KMS-11 (cell line): ENCODE measurements around the gene FAM227A.
"Not testable (repeated sequence)": the region's sequence is repeated elsewhere in the genome, so short reads cannot be mapped to it uniquely, and the experiment has no call there.

Experiments
- H2AFZ ChIP-seq: fragments of 200-600 bp; sonication (generic); 2 replicates; pipeline ENCODE4 v1.6.1; 2016; ENCODE audit warnings: antibody characterized with exemption, mixed run types, low read depth
- H3K27ac ChIP-seq: fragments of 200-600 bp; sonication (generic); 2 replicates; pipeline ENCODE4 v1.6.1; 2016; ENCODE audit warnings: mild to moderate bottlenecking, mixed run types
- H3K27me3 ChIP-seq: fragments of 200-600 bp; sonication (generic); 2 replicates; pipeline ENCODE4 v1.6.1; 2017; ENCODE audit warnings: mild to moderate bottlenecking, low read depth, mixed run types, moderate library complexity; ENCODE audit not compliant: insufficient read depth
- H3K36me3 ChIP-seq: fragments of 200-600 bp; sonication (generic); 2 replicates; pipeline ENCODE4 v1.6.1; 2017; ENCODE audit warnings: mild to moderate bottlenecking, mixed run types; ENCODE audit not compliant: insufficient read depth
- H3K4me1 ChIP-seq: fragments of 200-600 bp; sonication (generic); 2 replicates; pipeline ENCODE4 v1.6.1; 2016; ENCODE audit warnings: mild to moderate bottlenecking, low read depth, mixed run types; ENCODE audit not compliant: poor library complexity, severe bottlenecking
- H3K4me2 ChIP-seq: fragments of 200-600 bp; sonication (generic); 2 replicates; pipeline ENCODE4 v1.7.0; 2016; ENCODE audit warnings: mild to moderate bottlenecking, mixed run types
- H3K4me3 ChIP-seq: fragments of 200-600 bp; sonication (generic); IDR thresholded peaks from 2 replicates; pipeline ENCODE4 v1.6.1; 2017; ENCODE audit warnings: low read depth, low read length, mixed read lengths; ENCODE audit not compliant: insufficient read depth
- H3K79me2 ChIP-seq: fragments of 200-600 bp; sonication (generic); 2 replicates; pipeline ENCODE4 v1.6.1; 2016; ENCODE audit warnings: low read depth, mixed run types; ENCODE audit not compliant: insufficient read depth
- H3K9ac ChIP-seq: fragments of 200-600 bp; sonication (generic); 2 replicates; pipeline ENCODE4 v1.6.1; 2016; ENCODE audit warnings: mild to moderate bottlenecking, mixed run types
- H4K20me1 ChIP-seq: fragments of 200-600 bp; sonication (generic); 2 replicates; pipeline ENCODE4 v1.6.1; 2016; ENCODE audit warnings: mild to moderate bottlenecking, mixed run types; ENCODE audit not compliant: insufficient read depth
- CTCF ChIP-seq: fragments of 200-600 bp; sonication (generic); conservative IDR thresholded peaks from 2 replicates; pipeline ENCODE4 v1.6.1; 2017; ENCODE audit warnings: low read depth, mild to moderate bottlenecking, antibody characterized with exemption, low read length, moderate library complexity, mixed read lengths

The FAM227A gene

DNA sequence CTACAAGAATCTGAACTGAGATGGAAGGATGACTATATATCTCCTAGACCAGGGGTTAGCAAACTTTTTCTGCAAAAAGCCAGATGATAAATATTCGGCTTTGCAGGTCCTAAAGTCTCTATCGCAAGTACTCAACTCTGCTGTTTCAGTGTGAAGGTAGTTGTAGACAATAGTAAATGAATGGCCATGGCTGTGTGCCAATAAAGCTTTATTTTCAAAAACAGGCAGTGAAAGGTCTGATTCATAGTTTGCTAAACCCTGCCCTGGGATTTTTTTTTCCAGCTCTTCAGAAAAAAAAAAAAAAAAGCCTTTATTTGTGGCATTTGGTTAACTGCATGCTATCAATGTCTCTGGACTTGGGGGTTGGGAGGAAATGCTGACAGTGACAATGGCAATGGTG, 37.5 kb downstream of the FAM227A start:
- H2AFZ ChIP-seq: no peak overlapping the region

DNA sequence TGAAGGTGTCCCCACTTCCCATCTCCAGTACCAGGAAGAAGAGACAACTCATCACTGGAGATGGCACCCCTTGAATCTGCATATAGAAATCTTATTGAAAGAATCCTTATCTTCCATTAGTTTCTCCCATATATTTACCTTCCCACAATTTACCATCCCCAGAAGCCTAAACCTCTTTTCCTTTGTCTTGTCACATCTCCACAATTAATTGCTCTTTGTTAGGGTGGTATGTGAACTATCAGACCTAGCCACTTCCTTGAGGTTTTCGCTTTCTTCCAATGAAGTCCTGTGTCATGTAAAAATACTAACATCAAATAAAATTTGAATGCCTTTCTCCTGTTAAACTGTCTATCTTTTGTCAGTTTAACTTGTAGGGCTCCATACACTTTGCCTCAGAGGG, 37.9 kb downstream of the FAM227A start:
- TF ChIP-seq CTCF: no peak
- Histone ChIP-seq H3K27ac (no peak overlapping the region), H3K27me3 (no peaks in the 10 kb centered on the region), H2AFZ (no peak overlapping the region), H3K9ac (no peak overlapping the region), H3K4me1 (no peaks in the 10 kb centered on the region), H3K4me3 (no peak overlapping the region), H3K36me3 (no peaks in the 10 kb centered on the region), H4K20me1 (no peaks in the 10 kb centered on the region), H3K79me2 (no peaks in the 10 kb centered on the region), H3K4me2 (no peak overlapping the region)

More for the DNA sequence above, 37.5 kb downstream of the FAM227A start:
- H3K4me3 ChIP-seq: no peak overlapping the region
- no peak overlapping the region for H3K4me2 ChIP-seq
- no peak overlapping the region for H3K9ac ChIP-seq
- no peak overlapping the region for H3K27ac ChIP-seq
- H3K79me2 ChIP-seq: no peaks in the 10 kb centered on the region
- no peak for TF ChIP-seq CTCF
- H3K27me3 ChIP-seq: no peaks in the 10 kb centered on the region
- H4K20me1 ChIP-seq: no peaks in the 10 kb centered on the region
- H3K36me3 ChIP-seq: no peaks in the 10 kb centered on the region
- H3K4me1 ChIP-seq: no peaks in the 10 kb centered on the region

DNA sequence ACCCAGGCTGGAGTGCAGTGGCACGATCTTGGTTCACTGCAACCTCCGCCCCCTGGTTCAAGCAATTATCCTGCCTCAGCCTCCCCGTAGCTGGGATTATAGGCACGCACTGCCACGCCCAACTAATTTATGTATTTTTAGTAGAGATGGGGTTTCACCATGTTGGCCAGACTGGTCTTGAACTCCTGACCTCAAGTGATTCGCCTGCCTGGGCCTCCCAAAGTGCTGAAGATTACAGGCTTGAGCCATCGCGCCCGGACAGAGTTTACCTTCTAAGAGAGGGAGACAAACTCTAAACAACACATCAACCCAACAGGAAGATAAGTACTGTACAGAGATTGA, 41.2 kb downstream of the FAM227A start:
- not testable (repeated sequence) for H3K4me2 ChIP-seq, H3K79me2 ChIP-seq, H3K4me1 ChIP-seq, H3K9ac ChIP-seq, H3K4me3 ChIP-seq, H4K20me1 ChIP-seq, H2AFZ ChIP-seq, H3K36me3 ChIP-seq, H3K27ac ChIP-seq, H3K27me3 ChIP-seq

GRCh38 chr22:38614332-38615063, 41.7 kb downstream of the FAM227A start:
- H3K36me3 ChIP-seq: no peaks in the 10 kb centered on the region
- H2AFZ ChIP-seq: no peak overlapping the region
- no peaks in the 10 kb centered on the region for H3K79me2 ChIP-seq
- no peak overlapping the region for H3K9ac ChIP-seq
- no peaks in the 10 kb centered on the region for H4K20me1 ChIP-seq
- no peak overlapping the region for H3K4me3 ChIP-seq
- no peak overlapping the region for H3K4me2 ChIP-seq
- TF ChIP-seq CTCF: no peak
- no peak overlapping the region for H3K27ac ChIP-seq
- H3K4me1 ChIP-seq: no peaks in the 10 kb centered on the region
- no peaks in the 10 kb centered on the region for H3K27me3 ChIP-seq

DNA sequence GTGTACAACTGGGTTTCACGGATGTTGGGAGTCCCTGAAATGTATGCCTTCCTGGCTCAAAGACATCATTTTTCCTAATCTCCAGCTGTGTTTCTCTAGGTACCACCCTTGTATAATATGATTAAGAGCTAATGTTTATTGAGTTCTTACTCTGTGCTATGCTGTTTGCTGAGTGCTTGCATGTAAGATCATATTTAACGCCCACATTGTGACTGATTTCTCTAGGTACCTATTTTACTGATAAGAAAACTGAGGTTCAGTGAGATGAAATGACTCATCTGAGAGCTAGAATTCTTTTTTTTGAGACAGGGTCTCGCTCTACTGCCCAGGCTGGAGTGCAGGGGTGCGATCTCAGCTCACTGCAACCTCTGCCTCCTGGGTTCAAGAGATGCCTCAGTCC, 42.6 kb downstream of the FAM227A start:
- no peak for TF ChIP-seq CTCF
- Histone ChIP-seq H2AFZ (no peak overlapping the region), H3K4me2 (no peak overlapping the region), H3K36me3 (no peaks in the 10 kb centered on the region), H3K4me3 (no peak overlapping the region), H3K4me1 (no peaks in the 10 kb centered on the region), H3K9ac (no peak overlapping the region), H3K27me3 (no peaks in the 10 kb centered on the region), H3K79me2 (no peaks in the 10 kb centered on the region), H3K27ac (no peak overlapping the region), H4K20me1 (no peaks in the 10 kb centered on the region)
